GM12875 (cell line): ENCODE measurements around the gene EIF4G1.

Experiments used
- H3K4me3 ChIP-seq: one replicate; pipeline ENCODE4 v1.5.1; 2011; ENCODE audit warnings: low read depth, low read length, control low read depth
- TF ChIP-seq, protein P1 (sequence below): IDR thresholded peaks from 2 replicates; pipeline ENCODE4 v1.5.1; 2011; ENCODE audit warnings: low read depth, mild to moderate bottlenecking, control low read depth, inconsistent platforms, low read length, moderate library complexity, borderline replicate concordance; ENCODE audit not compliant: insufficient read depth

Gene EIF4G1

DNA sequence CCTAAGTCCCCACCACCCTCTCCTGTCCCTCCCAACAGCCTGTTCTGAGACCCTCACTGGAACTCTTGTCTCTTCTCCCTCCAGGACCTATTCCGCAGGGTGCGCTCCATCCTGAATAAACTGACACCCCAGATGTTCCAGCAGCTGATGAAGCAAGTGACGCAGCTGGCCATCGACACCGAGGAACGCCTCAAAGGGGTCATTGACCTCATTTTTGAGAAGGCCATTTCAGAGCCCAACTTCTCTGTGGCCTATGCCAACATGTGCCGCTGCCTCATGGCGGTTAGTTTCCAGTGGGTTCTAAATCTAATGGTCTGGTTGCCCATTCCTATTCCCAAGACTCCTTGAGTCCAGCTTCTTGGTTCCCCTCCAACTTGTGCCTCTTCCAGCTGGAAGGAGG is 9.3 kb downstream of the EIF4G1 start:
- no peak overlapping the region for H3K4me3 ChIP-seq
- TF ChIP-seq, protein P1, sequence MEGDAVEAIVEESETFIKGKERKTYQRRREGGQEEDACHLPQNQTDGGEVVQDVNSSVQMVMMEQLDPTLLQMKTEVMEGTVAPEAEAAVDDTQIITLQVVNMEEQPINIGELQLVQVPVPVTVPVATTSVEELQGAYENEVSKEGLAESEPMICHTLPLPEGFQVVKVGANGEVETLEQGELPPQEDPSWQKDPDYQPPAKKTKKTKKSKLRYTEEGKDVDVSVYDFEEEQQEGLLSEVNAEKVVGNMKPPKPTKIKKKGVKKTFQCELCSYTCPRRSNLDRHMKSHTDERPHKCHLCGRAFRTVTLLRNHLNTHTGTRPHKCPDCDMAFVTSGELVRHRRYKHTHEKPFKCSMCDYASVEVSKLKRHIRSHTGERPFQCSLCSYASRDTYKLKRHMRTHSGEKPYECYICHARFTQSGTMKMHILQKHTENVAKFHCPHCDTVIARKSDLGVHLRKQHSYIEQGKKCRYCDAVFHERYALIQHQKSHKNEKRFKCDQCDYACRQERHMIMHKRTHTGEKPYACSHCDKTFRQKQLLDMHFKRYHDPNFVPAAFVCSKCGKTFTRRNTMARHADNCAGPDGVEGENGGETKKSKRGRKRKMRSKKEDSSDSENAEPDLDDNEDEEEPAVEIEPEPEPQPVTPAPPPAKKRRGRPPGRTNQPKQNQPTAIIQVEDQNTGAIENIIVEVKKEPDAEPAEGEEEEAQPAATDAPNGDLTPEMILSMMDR = no peak

DNA sequence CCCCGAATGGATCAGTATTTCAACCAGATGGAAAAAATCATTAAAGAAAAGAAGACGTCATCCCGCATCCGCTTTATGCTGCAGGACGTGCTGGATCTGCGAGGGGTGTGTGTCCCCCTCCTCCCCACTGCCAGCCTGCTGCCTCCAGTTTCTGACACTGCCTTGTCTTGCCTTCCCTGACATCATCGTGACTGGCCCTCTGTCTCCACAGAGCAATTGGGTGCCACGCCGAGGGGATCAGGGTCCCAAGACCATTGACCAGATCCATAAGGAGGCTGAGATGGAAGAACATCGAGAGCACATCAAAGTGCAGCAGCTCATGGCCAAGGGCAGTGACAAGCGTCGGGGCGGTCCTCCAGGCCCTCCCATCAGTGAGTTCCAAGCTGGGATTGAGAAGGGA is 10.9 kb downstream of the EIF4G1 start:
- TF ChIP-seq, protein P1 = no peak
- no peak overlapping the region for H3K4me3 ChIP-seq

DNA sequence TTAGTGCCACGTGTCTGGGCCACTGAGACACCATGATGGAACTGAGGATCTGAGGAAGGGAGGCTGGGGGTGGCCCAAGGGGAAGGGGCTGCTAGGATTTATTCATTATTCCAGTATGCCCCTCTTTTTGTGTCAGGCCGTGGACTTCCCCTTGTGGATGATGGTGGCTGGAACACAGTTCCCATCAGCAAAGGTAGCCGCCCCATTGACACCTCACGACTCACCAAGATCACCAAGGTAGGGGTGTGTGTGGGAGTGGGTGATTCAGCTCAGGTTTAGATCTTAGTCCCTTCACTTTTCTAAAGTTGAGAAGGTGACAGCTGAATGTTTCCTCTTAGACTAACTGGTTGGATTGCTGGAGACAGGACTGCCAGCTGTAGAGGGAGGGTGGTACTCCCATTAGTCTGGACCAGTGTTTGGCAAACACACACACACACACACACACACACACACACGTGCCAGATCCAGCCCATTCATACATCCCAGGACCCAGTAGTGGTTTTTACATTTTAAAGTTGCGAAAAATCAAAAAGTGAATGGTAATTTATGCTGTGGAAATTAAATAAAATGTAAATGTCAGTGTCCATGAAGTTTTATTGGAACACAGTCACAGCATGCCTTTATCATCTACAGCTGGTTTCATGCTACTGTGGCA is 11.4 kb downstream of the EIF4G1 start:
- TF ChIP-seq, protein P1 = no peak
- no peak overlapping the region for H3K4me3 ChIP-seq

DNA sequence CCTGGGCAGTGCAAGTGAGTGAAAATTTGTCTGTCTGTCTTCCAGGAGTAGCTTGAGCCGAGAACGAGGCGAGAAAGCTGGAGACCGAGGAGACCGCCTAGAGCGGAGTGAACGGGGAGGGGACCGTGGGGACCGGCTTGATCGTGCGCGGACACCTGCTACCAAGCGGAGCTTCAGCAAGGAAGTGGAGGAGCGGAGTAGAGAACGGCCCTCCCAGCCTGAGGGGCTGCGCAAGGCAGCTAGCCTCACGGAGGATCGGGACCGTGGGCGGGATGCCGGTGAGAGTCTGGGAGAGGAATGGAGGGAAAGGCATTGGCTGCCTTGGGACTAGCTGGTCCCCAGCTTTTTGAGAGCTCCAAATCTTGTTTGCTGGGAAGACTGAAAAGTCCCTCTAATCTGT is 12.8 kb downstream of the EIF4G1 start:
- no peak overlapping the region for H3K4me3 ChIP-seq
- TF ChIP-seq, protein P1 = no peak

DNA sequence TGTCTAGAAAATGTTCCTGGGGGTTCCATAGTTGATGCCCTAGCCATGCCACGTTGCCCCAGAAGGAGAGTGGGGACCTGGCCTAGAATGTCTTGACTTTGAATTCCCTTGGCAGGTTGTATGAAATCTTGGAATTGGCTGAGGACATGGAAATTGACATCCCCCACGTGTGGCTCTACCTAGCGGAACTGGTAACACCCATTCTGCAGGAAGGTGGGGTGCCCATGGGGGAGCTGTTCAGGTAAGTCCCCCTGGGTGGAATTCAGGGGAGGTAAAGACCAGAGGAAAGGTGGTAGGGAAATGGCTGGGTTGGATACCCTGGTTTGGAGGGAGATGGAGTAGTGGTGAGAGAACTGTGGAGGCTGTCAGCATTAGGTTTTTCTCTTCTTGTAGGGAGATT is 14.1 kb downstream of the EIF4G1 start:
- TF ChIP-seq, protein P1 = no peak
- H3K4me3 ChIP-seq = no peak overlapping the region

DNA sequence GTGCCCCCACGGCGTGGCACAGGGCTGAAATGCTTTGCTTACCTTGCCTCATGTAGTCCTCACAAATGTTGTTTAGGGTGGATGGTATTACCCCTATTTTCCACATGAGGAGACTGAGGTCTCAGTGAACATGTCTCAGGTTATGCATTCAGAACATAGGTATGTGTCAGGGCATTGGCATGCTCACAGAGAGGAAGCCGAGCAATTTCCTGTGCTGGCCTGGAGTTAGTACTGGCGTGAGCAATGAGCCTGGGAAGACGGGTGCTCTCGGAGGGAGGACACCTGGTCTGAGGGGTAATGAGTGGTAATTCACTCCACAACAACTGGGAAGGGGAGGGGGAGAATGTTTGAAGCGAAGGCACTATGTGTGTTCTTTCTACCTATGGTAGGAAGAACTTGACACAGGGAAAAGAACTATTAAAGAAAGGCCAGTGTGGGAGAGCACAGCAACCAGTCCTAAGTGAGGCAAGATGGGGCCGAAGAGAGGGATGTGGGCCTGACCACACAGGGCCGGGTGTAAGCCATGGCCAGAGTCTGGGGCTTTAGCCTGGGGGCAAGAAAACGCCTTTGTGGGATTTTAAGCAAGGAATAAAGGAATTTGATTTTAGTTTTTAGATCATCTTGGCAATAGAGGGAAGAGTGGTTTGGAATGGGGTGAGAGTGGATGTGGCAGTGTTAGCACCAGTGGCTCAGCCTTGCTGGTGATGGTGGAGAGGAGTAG is 18.1 kb downstream of the EIF4G1 start:
- TF ChIP-seq, protein P1 = no peak
- no peak overlapping the region for H3K4me3 ChIP-seq

DNA sequence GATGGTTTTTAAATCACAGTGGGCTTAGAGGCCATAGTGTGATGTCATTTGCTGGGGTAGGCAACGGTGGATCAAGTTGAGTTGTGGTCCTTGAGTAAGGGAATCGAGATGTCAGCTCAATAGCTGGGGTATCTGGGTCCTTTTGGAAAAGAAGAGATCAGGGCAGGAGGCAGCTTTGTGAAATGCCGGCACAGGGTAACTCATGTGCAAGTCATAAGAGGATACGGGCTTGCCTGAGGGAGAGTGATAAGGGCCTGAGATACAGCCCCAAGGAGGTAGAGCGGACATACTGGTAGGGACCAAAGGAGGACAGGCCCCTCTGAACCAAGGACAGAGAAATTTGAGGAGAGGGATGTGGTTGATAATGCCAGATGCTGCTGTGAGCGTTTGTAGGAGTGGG is 18.8 kb downstream of the EIF4G1 start:
- H3K4me3 ChIP-seq = no peak overlapping the region
- TF ChIP-seq, protein P1 = no peak
